HG03520 (cell line): ENCODE measurements around the gene ADARB2.

Experiments used
- ATAC-seq: cut with Tn5 transposase; IDR thresholded peaks from one replicate; pipeline ENCODE4 v1.9.1; 2021; ENCODE audit warnings: mild to moderate bottlenecking, moderate library complexity; ENCODE audit not compliant: unreplicated experiment

The ADARB2 gene

GRCh38 chr10:1380088-1380671 is 357.1 kb downstream of the ADARB2 start:
- no peak for ATAC-seq

GRCh38 chr10:1379601-1380000 is 357.7 kb downstream of the ADARB2 start:
- no peak for ATAC-seq

- ATAC-seq, result no peak
These were observed 358.9 kb downstream of the ADARB2 start for GRCh38 chr10:1378473-1378872.

- no peak for ATAC-seq
These were observed 359.5 kb downstream of the ADARB2 start for GRCh38 chr10:1377740-1378397.

GRCh38 chr10:1377231-1377630 is 360.1 kb downstream of the ADARB2 start:
- ATAC-seq, result no peak

GRCh38 chr10:1376384-1376945 is 360.9 kb downstream of the ADARB2 start:
- no peak for ATAC-seq

GRCh38 chr10:1375346-1376170 is 361.8 kb downstream of the ADARB2 start:
- no peak for ATAC-seq

GRCh38 chr10:1374511-1375345 is 362.6 kb downstream of the ADARB2 start:
- ATAC-seq, result no peak

- no peak for ATAC-seq
These were observed 364.0 kb downstream of the ADARB2 start for GRCh38 chr10:1373287-1373686.

GRCh38 chr10:1372212-1372611 is 365.1 kb downstream of the ADARB2 start:
- ATAC-seq, result no peak

GRCh38 chr10:1370298-1370697 is 367.0 kb downstream of the ADARB2 start:
- ATAC-seq, result no peak

- no peak for ATAC-seq
These were observed 367.7 kb downstream of the ADARB2 start for GRCh38 chr10:1369665-1370064.

- ATAC-seq, result no peak
These were observed 368.1 kb downstream of the ADARB2 start for GRCh38 chr10:1369197-1369596.

GRCh38 chr10:1368842-1369171 is 368.5 kb downstream of the ADARB2 start:
- no peak for ATAC-seq

- ATAC-seq, result no peak
These were observed 369.1 kb downstream of the ADARB2 start for GRCh38 chr10:1367938-1368841.

GRCh38 chr10:1366811-1367425 is 370.4 kb downstream of the ADARB2 start:
- ATAC-seq, result no peak

GRCh38 chr10:1366322-1366691 is 371.0 kb downstream of the ADARB2 start:
- ATAC-seq, result no peak

GRCh38 chr10:1365540-1366321 is 371.6 kb downstream of the ADARB2 start:
- no peak for ATAC-seq
